G401.6 (cell line): Measurements from ENCODE around the gene P2RX3.
"Not testable (repeated sequence)": the region's sequence is repeated elsewhere in the genome, so short reads cannot be mapped to it uniquely, and the experiment has no call there.

Experiments used
- FAIRE-seq: peaks from 2 replicates; lab custom pipeline; 2012; peaks lifted over from hg19 to GRCh38; lab: Jason Lieb, UNC

Gene P2RX3

GRCh38 chr11:57403003-57403801, 65.0 kb downstream of the P2RX3 start:
- not testable (repeated sequence) for FAIRE-seq

DNA sequence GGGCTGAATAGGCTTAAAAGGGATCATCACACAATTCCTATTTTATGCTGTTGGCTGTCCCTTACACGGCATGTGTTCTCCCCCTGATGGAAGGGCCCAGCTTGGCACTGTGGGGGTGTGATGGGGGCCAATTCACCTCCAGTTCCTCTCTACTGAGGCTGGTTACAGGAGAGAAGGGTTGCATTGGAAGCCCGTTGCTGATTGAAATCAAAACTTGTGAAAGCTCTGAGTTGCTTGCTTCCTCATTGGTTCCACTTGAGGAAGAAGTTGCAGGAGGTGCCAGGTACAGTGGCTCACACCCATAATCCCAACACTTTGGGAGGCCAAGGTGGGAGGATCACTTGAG, 65.6 kb downstream of the P2RX3 start:
- FAIRE-seq = no peak

- FAIRE-seq = no peak
Measured at GRCh38 chr11:57405271-57405860, 67.2 kb downstream of the P2RX3 start.

DNA sequence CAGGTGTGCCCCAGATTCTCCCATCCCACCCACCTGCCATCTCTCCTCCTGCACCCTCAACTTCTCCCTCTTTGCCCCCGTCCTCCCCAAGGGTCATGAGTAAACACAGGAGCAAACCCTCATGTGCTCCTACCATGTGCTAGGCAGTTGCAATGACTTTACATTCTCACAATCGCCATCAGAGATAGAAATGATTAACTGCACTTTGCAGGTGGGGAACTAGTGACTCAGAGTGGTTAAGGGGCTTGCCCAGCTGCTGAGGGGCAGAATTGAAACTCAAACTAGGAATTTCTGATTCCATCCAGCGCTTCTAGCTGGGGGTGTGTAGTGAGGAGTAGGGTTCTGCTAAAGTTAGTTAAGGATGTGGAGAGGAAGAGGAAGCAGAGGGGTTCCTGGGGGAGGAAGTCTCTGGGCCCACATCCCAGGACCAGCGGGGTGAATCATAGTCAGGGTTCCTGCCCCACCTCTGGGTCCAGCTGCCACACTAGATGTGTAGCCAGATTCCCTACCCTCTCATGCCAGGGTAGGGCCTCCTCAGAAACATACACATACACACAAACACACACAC, 68.3 kb downstream of the P2RX3 start:
- FAIRE-seq = no peak

DNA sequence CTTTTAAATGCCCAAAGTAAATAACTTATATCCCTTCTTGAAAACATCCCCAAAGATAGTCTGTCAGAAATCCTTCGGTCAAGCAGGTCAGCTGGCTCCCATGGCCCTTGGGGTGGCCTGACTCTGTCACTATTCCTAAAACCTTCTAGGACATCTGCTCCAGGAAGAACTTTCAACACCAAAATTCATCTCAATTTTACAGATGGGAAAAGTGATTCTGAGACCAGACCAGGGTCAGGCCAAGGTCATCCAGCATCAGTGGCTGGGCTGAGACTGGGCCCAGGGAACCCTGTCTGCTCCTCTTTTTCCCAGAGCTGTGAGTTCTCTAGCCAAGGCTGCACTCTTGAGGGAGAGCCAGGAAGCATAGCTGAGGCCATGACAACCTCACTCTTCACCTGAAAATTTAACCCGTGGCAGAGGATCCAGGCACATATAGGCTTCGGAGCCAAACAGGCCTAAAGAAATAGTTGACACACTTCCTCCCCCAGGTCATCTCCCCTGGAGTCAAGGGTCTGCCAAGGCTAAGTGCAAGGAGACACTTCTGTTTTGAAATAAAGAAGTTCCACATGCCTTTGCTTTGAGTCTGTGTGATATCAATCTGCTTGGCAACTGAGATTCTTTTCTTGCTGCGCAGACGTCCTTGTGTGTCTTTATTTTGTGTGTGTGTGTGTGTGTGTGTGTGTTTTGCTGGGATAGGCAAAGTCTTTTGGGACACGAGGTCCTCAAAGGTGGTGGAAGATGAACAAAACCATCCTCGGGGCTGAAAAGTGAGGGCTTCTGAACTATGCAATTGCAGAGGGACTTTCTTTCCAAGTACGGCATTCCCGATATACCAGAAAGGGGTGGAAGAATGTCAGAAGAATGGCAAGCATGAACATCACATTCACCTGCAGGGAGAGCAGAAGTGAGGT, 69.1 kb downstream of the P2RX3 start:
- FAIRE-seq = no peak

DNA sequence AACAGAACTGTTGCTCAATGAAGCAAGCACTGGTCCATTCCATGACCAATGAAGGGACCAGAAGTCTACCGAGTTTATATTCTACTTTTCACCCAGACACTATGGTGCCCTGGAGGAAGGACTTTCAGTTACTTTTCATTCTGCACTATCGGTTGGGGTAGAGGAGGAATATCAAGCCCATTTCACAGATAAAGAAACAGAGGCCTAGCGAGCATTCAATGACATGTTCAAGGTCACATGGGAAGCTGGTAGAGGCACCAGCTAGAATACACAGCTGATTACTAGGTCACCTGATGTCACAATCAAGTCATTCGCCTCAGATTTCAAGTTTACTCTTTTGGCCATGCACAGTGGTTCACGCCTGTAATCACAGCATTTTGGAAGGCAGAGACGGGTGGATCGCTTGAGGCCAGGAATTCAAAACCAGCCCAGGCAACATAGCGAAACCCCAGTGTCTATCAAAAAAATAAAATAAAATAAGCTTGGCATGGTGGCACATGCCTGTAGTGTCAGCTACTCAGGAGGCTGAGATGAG, 69.9 kb downstream of the P2RX3 start:
- no peak for FAIRE-seq

DNA sequence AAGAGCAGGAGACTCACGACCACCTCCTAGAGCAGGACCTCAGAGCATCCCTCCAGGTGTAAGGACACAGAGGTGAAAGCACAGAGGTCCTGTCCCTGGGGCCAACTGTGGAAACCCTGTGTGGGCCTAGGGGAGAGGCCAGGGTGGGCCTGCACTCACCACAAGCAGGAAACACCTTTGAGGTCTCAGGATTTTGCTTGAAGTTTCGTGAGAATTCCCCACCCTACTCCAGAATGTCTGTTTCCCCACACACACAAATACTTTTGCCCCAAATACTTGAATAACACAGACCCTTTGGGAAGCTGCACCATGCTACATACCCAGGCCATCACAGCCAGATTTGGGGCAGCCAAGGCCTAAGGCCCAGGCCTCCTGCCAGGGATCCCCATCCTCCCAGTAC, 70.6 kb downstream of the P2RX3 start:
- FAIRE-seq = no peak

DNA sequence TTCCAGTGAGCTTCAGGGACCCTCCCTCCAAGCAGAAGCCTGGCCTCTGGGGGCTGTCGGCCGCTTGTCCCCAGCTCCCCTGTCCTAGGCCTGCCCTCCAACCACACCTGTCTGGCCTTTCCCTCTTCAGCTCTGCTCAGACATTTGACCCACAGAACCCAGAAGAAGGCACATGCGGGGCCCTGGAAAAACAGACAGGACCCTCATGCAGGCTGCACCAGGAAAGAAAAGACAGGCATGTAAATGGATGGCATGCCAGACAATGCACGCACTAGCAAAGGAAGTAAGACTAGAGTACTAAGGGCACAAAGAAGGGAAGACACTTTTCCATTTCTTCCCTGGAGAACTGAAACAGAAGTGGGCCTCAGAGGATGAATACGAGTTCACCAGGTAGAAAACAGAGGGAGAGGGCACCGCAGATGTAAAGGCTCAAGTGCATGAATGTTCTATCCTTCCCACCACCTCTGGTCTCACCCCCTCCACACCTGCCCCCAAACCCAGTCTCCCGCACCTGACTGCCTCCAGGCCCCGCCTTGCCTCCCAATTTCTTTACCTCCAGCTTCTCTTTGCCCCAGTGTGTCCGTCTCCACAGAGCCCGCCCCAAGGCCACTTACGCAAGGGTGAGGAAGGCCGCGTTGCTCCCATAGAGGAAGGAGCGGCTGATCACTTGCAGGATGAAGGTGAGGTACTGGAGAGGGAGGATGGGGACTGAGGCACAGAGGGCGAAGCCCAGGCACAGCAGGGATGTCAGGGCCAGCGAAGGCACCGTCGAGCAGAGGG, 71.4 kb downstream of the P2RX3 start:
- no peak for FAIRE-seq

- no peak for FAIRE-seq
Measured at GRCh38 chr11:57410287-57410686, 72.1 kb downstream of the P2RX3 start.

- no peak for FAIRE-seq
Measured at GRCh38 chr11:57413681-57414080, 75.5 kb downstream of the P2RX3 start.

DNA sequence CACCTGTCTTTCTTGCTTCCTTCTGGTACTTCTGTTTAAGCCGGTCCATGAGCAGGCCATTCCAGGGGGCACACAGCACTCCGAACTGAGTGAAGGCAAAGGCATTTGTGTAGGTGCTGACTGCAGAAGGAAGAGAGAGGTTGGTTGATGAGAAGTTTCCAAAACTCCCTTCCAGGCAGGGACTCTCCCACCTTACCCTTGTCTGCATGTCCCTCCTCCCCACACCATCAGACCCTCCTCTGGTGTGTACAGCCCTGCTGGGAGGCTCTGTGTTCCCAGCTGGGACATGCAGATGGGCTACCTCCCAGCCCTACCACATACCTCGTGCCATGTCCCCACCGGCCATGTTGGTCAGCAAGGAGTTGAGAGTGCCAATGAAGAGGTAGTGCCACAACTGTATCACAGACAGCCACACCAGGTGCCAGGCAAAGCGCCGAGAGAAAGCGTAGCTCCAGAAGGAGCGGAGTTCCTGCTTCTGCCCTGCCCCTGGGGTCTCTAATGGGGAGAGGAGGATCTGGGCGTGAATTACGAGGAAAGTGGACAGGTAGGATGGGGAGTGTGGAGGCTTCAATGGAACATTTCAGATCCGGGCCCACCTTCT, 76.6 kb downstream of the P2RX3 start:
- no peak for FAIRE-seq

GRCh38 chr11:57416436-57416835, 78.3 kb downstream of the P2RX3 start:
- no peak for FAIRE-seq

GRCh38 chr11:57417056-57417455, 78.9 kb downstream of the P2RX3 start:
- FAIRE-seq = no peak

DNA sequence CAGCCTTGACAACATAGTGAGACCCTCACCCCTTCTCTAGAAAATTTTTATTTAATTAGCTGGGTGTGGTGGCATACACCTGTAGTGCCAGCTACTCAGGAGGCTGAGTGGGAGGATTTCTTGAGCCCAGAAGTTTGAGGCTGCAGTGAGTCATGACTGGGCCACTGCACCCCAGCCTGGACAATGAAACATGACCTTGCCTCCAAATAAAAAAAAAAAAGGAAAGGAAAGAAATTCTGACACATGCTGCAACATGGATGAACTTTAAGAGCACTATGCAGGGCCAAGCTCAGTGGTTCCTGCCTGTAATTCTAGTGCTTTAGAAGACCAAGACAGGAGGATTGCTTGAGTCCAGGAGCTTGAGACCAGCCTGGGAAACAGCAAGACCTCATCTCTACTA, 80.0 kb downstream of the P2RX3 start:
- no peak for FAIRE-seq

DNA sequence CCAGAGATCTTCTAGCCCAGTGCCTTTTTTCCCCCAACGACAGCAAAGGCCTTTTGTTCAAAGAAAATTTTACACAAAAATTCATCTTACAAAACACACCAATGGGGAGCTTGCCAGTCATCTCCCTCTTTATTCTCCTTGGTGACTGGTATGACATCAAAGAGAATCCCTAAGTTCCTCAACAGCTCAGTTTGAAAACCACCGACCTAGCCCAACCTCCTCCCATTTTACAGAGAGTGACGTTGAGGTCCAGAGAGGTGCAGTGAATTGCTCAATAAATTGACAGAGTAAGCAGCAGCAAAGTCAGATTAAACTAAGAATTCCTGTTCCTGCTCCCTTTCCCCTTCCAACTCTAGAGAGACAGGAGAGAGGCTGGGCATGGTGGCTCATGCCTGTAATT, 81.0 kb downstream of the P2RX3 start:
- no peak for FAIRE-seq

GRCh38 chr11:57421066-57421465, 82.9 kb downstream of the P2RX3 start:
- no peak for FAIRE-seq

- no peak for FAIRE-seq
Measured at GRCh38 chr11:57421805-57422204, 83.7 kb downstream of the P2RX3 start.
